HG02884 (cell line): ENCODE data around the gene DIP2B.

Source experiments
- ATAC-seq: cut with Tn5 transposase; IDR thresholded peaks from one replicate; pipeline ENCODE4 v1.9.1; 2021; ENCODE audit warnings: mild to moderate bottlenecking, moderate library complexity; ENCODE audit not compliant: unreplicated experiment

The DIP2B gene

DNA sequence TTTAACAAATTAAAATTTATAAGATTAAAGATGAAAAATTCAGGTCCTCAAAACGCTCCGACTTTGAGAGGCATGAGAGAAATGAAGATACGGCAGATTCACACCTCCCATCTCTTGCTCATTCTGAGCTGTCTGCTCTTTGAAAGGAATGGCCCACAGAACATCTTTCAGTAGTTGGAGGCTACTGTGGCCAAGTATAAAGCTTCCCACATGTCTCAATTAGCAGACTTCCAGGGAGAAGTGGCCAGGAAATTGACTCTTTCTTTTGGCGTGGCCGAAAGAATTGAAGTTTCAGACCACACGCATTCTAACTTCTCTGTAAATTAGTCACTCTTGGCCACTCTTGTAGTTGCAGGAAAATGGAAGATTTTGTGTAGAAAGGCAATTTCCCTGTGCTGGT, 129.2 kb downstream of the DIP2B start:
- ATAC-seq: no peak

DNA sequence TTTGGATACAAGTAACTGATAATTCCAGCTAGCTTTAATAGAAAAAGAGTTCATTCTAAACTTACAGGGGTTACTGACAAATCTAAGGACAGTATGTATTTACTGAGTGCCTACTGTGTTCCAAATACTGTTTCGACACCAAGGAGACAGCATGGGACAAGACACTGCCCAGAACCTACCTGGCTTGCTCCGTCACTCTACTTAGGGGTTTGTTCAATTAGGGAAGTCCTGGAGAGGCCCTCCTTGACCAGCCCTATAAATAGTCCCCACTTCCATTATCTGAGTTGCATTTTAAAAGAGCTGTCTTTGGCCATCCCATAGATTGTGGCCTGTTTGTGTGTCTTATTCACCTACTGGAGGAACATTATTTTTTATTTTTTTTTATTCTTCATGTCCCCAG, 129.6 kb downstream of the DIP2B start:
- no peak for ATAC-seq

DNA sequence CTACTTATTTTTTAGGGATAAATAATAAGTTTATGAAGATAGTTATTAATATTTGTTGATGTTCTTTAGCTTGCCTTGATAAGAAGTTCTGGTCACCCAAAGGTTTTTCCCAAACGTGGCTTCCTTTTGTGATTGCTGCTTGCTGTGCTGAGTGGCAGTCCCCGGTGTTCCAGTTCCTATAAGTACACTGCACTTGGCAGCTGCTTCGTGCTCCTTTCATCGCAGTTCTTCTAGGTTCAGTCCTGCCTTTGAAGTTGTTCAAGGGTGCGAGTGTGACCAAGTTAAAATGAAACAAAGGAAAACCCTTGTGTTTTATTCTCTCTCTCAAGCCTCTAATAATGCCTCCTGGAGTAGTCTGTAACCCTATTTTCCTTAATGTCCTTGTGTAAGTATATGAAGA, 130.6 kb downstream of the DIP2B start:
- no peak for ATAC-seq

DNA sequence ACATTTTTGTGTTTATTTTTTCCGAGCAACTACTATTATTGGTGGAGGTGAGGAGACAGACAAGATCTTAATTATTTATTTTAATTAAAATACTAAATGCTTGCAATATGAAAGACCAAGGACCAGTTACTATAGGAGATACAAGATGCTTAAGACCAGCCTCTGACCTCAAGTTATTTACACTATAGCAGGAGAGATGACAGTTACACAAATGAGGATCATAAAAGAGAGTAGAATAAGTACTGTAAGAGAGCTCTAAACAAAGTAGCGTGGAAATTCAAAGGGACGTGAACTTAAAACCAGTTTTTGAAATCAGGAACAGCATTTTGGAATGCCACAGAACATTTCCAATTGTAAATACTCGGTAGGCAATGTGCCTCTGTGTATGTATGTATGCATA, 131.1 kb downstream of the DIP2B start:
- no peak for ATAC-seq

DNA sequence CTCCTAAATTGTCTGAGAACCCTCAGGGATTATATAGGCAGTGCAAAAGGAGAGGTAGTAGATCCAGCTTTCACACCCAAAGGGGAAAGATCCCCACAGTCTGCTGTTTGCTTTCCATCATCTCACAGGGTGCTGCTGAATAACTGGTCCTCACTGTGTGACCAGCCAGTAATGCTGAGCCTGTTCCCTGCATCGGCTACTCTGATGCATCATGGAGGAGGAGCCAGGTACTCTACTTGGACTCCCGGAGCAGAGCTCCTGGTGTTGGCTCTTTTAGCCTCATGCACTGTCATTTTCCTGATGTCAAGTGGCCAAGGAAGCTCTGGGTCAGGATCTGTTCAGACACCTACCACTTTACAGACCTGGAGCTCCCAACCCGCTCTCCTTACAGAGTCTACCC, 131.7 kb downstream of the DIP2B start:
- no peak for ATAC-seq

DNA sequence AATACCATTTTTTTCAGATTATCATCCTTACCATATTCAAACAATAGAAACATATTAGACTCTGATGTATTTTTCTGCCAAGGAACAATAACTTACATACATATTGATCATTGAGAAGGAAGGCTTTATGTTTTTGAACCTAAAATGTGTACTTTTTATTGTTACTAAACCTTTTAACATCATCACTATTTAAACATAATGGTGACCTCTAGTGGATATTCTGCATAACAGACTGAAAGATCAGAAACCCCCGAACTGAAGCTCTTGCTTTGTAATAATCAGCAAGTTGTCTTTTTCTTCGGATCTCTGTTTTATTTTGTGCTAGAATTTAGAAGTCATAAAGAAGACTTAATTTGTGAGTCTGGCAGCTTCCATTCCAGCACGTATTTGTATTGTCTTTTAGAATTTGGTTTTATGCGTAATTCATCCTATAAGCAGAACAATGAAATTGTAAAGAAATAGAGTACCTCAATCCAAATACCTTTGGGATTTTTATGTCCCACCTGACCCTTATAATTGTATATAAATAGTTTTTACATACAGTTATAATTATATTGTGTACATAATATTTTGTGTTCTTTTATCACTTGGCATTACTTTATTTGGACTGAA, 133.2 kb downstream of the DIP2B start:
- ATAC-seq: no peak

DNA sequence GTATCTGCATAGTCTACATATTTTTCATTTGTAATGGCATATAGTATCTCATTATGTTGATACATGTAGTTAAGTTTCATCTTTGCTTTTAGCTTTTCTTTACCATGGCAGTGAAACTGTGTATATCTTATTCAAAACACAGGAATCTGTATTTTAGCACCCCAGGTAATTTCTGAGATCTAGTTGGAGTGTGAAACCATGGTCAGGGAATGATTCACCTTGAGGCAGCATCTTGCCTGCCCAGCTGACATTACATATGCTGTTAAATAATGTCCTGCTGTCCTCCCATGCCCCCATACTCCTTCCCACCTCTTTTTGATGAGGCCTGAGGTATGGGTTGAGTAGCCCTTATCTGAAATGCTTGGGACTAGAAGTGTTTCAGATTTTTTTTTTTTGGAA, 133.7 kb downstream of the DIP2B start:
- ATAC-seq: no peak

DNA sequence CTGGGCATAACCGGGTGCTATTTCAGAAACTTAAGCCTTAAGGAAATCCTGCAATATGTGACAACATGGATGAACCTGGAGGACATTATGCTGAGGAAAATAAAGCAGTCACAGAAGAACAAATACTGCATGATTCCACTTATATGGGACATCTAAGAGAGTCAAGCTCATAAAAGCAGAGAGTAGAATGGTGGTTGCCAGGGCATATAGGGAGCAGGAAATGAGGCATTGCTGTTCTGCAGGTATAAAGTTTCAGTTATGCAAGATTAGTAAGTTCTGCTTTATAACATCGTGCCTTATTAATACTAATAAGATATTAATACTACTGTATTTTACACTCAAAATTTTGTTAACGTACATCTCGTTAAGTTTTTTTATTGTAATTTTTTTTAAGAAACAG, 134.9 kb downstream of the DIP2B start:
- no peak for ATAC-seq

DNA sequence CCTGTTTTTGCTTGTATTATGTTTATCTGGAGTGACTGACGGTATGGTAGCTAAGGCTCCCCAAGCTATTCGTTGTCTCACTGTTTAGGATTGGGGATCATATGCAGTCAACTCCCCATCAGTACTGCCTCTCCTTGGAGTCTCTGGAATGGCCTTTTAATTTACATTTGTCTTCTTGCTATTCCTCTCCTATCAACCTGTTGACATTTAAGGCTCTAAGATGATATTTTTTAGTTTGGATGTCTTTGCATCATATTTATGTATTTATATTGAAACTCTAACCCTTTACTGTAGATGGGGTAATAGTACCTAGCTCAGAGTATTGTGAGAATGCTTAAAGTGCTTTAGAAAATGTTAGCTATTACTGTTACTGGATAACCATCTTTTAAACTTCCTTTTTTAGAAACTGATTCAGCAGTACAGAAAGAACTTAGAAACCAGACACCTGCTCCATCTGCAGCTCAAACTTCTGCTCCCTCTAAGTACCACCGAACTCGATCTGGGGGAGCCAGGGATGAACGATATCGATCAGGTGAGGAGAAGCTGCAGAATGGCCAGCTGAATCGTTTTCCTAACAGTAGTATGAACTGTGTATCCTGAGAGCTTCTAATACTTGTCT, 135.6 kb downstream of the DIP2B start:
- ATAC-seq: no peak

DNA sequence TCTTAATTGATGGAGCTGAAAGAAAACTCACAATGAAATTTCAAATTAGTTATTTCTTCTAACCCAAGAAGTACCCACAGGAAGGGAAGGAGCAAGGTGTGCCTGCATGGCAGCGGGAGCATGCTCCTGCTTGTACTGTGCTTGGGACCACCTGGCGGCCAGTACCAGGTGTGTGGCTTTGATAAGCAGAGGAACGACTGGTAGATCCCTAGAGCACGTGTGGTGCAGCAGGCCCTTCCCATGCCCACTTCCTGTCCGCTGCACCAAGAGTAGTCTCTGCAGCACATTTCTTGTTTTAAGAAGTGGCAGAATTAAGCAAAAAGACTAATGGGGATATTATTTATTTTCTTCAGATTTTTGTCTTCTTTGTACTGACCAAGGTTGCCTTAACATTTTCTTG, 136.8 kb downstream of the DIP2B start:
- ATAC-seq: no peak

DNA sequence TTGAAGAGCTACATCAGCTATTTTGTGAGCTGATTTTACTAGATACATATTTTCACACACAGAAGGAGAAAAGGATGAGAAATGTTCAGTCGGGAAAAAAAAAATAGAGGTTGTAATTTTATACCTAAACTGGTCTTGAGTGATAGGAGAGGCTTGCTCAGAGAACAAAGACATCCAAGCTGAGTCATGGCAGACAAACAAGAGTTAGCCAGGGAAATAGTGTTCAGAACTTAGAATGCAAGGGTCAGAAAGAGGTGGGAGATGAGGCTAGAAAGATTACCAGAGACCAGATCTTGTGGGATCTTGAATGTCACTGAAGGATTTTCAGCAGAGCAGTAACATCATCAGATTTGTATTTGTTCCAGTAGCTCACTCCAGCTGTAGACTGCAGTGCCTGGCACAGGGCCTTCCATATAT, 137.3 kb downstream of the DIP2B start:
- ATAC-seq: no peak

DNA sequence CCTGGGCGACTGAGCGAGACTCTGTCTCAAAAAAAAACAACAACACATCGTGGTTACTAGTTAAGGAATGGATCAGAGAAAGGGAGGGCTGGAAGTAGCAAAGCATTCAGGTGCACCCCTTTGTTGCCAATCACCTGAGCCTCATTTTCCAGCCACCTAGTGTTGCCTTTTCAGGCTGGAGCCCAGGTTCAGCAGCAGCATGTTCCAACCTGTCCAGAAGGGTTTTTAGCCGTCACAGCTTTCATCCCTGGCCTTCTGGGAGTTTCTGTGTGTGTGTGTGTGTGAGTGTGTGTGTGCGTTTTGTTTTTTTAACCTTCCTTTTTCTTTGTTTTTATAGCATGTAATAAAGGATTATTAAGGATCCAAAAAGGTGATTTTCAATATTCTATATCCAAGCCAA, 138.0 kb downstream of the DIP2B start:
- ATAC-seq: no peak

DNA sequence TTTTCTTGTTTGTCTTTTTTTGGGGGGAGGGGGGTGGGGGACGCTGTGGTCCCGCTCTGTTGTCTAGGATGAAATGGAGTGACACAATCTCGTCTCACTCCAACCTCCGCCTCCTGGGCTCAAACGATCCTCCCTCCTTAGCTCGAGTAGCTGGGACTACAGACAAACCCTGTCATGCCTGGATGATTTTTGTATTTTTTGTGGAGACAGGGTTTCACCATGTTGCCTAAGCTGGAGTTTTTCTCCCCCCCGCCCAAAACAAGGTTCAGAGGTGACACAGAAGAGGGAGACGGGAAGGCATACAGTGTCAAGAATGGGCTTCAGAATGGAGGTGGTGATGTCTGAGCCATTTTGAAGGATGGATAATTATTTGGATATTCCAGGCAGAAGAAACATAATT, 142.2 kb downstream of the DIP2B start:
- no peak for ATAC-seq

DNA sequence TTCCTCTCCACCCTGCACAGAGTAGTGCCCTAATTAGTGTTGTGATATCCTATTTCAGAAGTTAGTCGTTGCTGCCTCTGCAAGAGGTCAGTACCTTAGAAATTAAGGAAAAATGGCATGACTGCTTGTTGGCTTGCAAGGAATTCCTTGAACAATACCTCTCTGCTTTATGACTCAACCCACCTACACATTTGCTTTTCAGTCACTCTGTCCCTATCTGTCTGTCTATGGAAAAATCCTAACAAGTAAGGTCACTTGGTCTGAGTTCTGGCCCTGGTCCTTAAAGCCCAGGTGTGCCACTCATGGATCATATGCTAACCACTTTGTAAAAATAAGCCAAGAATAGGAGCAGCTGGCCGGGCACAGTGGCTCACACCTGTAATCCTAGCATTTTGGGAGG, 142.7 kb downstream of the DIP2B start:
- ATAC-seq: no peak

DNA sequence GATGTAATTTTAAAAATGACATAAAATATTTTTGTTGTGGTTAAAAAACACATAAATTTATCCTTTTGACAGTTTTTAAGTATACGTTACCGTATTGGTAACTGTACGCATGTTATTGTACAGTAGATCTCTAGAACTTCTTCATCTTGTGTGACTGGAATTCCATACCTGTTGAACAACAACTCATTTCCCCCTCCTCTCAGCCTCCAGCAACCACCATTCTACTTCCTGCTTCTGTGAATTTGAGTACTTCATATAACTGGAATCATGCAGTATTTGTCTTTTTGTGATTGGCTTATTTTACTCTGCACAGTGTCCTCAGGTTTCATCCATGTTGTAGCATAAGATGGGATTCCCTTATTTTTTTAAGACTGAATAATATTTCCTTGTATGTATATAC, 145.5 kb downstream of the DIP2B start:
- ATAC-seq: no peak

DNA sequence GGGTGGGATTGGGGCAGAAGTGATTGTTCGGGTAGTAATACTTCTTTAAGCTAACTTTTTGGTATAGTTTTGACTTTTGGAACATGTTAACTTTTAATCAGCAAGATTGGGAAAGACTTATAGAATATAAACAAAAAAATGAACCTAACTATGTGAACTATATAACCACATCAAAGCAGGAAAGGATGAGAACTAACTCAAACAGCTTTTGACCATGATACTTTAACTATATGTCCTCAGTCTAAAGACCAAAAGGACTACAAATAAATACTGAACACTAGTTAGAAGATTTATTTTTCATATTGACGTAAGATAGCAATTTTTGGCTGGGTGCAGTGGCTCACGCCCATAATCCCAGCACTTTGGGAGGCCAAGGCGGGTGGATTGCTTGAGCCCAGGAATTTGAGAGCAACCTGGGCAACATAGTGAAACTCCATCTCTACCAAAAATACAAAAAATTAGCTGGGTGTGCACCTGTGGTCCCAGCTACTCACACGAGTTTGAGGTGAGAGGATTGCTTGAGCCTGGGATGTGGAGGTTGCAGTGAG, 150.7 kb downstream of the DIP2B start:
- ATAC-seq: no peak

DNA sequence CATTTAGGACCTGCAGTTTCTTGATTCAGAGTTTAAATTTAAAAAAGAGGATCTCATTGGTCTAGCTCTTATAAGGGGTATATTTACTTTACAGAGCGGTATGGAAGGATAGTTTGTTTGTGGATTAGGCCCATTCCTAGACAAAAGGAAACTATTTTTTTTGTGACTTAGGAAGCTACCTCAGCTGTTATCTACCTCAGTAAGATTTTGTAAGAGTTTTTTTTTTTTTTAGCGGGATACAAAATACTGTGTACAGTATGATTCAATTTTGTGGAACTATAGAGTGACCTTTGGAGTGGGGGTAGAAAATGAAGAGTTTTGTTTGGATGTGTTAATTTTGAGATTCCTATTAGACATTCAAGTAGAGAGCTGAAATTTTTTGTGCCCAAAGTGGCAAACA, 154.5 kb downstream of the DIP2B start:
- no peak for ATAC-seq

DNA sequence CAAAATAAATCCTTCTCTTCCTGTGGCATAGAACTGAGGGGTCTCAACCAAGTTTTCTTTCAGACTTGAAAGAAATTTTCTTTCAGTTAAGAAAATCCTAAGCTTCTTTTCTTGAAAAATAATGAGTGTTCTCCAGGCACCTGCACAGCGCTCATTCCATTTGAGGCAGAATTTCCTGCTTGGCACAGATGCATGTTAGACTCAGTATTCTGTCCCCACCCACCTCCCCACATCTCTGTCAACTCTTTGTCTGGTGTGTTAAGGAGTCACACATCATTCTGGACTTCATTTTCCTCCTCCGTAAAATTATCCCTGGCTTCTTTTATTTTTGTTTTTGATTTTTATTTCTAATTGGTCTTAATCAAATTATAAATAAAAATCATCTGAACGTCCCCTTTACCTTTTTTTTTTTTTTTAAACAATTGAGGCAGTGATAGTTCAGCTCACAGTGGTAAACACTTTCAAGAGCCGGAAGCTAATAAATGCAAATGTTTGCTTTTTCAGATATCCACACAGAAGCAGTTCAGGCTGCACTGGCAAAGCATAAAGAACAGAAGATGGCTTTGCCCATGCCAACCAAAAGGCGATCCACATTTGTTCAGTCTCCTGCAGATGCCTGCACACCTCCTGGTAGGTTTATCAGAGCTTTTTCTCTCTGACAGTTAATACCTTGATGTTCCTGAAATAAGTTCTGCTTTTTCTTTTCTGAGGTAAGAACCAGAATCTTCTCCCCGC, 155.1 kb downstream of the DIP2B start:
- ATAC-seq: no peak

DNA sequence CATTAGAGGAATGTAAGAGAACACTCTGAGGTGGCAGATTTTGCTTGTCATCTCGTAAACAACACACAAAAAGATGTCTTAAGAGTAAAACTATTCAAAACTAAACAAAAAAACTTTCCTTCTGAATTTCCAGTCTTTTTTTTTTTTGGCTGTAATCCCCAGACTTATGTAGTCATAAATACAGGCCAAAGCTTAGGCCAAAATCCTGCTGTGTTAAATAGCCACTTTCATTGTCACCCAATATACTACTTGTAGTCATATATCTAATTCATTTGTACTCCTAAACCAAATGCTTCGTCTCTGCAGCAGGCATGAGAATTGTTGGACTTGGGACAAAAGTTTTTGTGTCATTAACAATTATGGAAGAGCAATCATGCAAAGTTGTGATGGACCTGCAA, 155.6 kb downstream of the DIP2B start:
- no peak for ATAC-seq

DNA sequence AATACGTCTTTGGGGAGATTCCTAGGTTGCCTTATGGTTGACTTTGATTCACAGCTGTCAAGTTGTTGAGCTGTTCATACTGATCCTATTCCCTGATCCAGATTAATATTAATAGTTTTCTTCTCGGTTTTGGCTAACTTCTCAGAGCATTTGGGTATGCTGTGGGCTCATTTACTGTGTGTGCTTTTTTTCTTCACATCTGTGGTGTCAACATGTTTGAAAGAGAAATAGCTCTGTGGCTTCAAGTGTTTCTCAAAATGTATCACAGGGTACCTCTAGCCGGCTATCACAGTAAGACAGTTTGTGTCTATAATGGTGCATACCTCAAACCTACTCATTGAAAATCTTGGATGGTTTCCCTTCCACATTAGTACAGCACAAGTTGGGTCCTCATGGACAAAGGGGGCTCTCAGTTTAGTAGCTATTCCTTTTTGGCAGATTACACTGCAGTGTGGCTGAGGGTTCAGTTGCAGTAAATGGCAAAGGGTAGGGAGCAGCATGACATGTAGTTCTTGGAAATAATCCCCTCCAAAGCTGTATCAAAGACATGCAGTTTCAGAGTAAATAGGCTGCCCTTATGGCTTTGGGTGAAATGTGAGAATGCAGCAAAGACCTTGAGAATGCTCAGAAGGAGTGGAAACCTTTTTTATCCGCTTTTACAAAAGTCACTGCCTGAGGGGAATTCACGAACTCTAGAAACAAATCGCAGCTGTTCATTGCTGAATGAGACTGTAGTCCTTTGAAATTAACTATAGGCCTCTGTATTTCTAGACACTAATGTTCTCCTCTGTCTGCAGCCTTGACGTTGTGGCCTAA, 156.7 kb downstream of the DIP2B start:
- no peak for ATAC-seq

DNA sequence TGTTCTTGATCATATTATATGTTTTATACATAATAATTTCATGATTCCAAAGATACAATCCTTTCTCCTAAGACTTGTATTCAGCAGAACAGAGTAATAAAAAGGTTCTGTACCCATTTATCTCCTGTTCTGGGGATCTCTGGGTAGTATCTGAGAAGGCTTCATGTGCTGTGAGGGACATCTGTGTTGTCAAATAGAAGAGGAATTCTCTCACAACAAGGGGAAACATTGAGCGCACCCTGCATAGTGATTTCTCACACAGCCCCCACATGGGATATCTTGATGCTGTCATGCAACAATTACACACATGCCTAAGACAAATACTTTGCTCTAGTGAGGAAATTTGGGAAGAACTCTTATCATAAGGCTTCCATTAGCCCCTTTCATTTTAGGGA, 157.3 kb downstream of the DIP2B start:
- ATAC-seq: no peak
